K562 (cell line): ENCODE results near the gene PHOSPHO1. TPM values are rescaled to one million over a fixed set of nuclear protein-coding genes. Genes with fewer than 3 reads are reported as not detected.

Source experiments
- CHD7 ChIP-seq: fragments of 200-600 bp; sonication (generic); IDR thresholded peaks from one replicate; pipeline ENCODE4 v1.6.1; 2012; ENCODE audit warnings: mild to moderate bottlenecking, low read depth, low read length, inconsistent platforms
- FOXK2 ChIP-seq, 2 experiments: fragments of 450-650 bp; IDR thresholded peaks in 1 of 2; conservative IDR thresholded peaks in 1 of 2; 2 replicates each; pipeline ENCODE4 v1.6.1; 2016; ENCODE audit warnings: low read depth in 2 of 2, mild to moderate bottlenecking in 1 of 2
- NUFIP1 ChIP-seq: fragments of 450-650 bp; IDR thresholded peaks from 2 replicates; pipeline ENCODE4 v1.6.1; 2018; ENCODE audit not compliant: partially characterized antibody
- PCBP1 ChIP-seq: fragments of 200-400 bp; formaldehyde crosslinking; IDR thresholded peaks from 2 replicates; pipeline ENCODE4 v1.6.1; 2018; ENCODE audit warnings: mild to moderate bottlenecking, low read depth, low read length; ENCODE audit not compliant: poor library complexity, severe bottlenecking
- TAF15 ChIP-seq: fragments of 200-400 bp; formaldehyde crosslinking; IDR thresholded peaks from 2 replicates; pipeline ENCODE4 v1.6.1; 2017; ENCODE audit warnings: mild to moderate bottlenecking, low read depth, low read length, moderate library complexity
- ZZZ3 ChIP-seq: fragments of 450-650 bp; IDR thresholded peaks from 2 replicates; pipeline ENCODE4 v1.6.1; 2016; ENCODE audit warnings: antibody characterized with exemption, mild to moderate bottlenecking, moderate library complexity
- polyA plus RNA-seq, 8 experiments: library from polyadenylated mRNA; depleted of rRNA in 4 of 8; stranded (reverse) in 5 of 8; unstranded in 3 of 8; fragments of >200 nt; fragmentation: Nextera tagmentation in 2 of 8; fragmentation: Illumina TruSeq in 1 of 8; extraction: Ambion mirVana in 2 of 8; extraction: Trizol in 1 of 8; gene quantifications; 2 replicates each; pipeline versions ENCODE4 v1.2.1 to v1.2.3, GENCODE V29; 2011 to 2014; ENCODE audit warnings: inconsistent platforms in 1 of 8, missing spikeins in 1 of 8
- total RNA-seq, 7 experiments: library from RNA; depleted of rRNA in 6 of 7; stranded (reverse); fragments of >200 nt in 6 of 7; fragmentation: Illumina TruSeq in 2 of 7; extraction: Trizol in 2 of 7; gene quantifications; 2 replicates each; pipeline versions ENCODE4 v1.2.1 to v1.2.3, GENCODE V29; 2011 to 2021; ENCODE audit warnings: low replicate concordance in 1 of 7

The PHOSPHO1 gene
- total and polyA plus RNA-seq, 9 of the 15 experiments (the other 6 are each of a cell fraction or from before 2014, with no cell fraction given): 0.06 to 0.07 TPM; not detected in 7

- TF ChIP-seq CHD7 (no peak), NUFIP1 (no peak), PCBP1 (no peak), TAF15 (no peak), FOXK2 (conservative IDR thresholded peaks at IDR 0.05 in 1 of 2, IDR thresholded peaks at IDR 0.05 in 1 of 2; ENCODE audit: low read depth in 2 of 2) (no peak), ZZZ3 (no peak)
Observed at GRCh38 chr17:49187301-49187700, 43.3 kb downstream of the PHOSPHO1 start (continued).
